ENCODE data around the gene CTNNA3. TPM values are rescaled to one million over a fixed set of nuclear protein-coding genes. Genes with fewer than 3 reads are reported as not detected.

The CTNNA3 gene
- total RNA-seq, 1 donor from 2014 or later: not detected

DNA sequence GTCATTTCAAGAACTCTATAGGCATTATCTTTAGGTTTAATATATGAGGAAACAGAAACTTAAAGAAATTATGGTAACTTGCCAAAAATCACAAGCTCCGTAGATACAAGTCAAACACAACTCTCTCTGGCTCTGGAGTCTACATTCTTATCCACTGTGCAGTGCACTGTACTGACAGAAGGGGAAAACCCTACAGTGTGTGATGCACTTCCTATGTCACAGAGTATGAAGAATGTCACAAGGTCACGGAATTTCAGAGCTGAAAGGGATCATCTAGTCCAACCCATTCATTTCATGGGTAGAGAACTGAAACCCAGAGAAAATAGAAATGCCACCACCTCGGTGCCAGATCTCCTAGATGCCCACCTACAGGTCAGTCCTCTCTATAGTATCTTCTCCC lies 684.0 kb downstream of the CTNNA3 start:
- no peak for FAIRE-seq
- Histone ChIP-seq H3K27me3 (ENCODE audit: control insufficient read depth, insufficient read depth, low read length) (no peaks in the 10 kb centered on the region), H3K36me3 (ENCODE audit: control insufficient read depth, insufficient read depth, low read length) (no peaks in the 10 kb centered on the region), H3K4me3 (ENCODE audit: low read depth, low read length) (no peak overlapping the region)
- DNase-seq (ENCODE audit: low read depth): no peak
- TF ChIP-seq, protein P1, sequence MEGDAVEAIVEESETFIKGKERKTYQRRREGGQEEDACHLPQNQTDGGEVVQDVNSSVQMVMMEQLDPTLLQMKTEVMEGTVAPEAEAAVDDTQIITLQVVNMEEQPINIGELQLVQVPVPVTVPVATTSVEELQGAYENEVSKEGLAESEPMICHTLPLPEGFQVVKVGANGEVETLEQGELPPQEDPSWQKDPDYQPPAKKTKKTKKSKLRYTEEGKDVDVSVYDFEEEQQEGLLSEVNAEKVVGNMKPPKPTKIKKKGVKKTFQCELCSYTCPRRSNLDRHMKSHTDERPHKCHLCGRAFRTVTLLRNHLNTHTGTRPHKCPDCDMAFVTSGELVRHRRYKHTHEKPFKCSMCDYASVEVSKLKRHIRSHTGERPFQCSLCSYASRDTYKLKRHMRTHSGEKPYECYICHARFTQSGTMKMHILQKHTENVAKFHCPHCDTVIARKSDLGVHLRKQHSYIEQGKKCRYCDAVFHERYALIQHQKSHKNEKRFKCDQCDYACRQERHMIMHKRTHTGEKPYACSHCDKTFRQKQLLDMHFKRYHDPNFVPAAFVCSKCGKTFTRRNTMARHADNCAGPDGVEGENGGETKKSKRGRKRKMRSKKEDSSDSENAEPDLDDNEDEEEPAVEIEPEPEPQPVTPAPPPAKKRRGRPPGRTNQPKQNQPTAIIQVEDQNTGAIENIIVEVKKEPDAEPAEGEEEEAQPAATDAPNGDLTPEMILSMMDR (IDR thresholded peaks at IDR 0.05; ENCODE audit: insufficient read depth, low read length, severe bottlenecking): no peak

DNA sequence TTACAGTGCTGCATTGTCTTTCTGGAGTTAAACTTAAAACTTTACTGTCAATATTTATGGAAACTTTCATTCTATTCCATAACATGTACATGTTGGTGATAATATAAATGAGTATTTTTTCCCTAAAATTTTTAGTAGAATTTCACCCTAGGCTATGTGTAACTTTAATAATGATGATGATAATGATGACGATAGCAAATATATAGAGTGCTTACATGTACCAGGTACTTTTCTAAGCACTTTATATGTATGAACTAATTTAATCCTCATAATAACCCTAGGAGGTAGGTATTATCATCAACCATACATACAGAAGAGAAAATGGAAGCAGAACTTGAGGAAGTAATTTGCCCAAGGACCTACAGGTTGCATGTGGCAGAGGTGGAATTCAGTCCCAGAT lies 684.5 kb downstream of the CTNNA3 start:
- DNase-seq (ENCODE audit: low read depth) (no peak), FAIRE-seq (no peak)
- H3K36me3 ChIP-seq (ENCODE audit: control insufficient read depth, insufficient read depth, low read length): no peaks in the 10 kb centered on the region
- no peak overlapping the region for H3K4me3 ChIP-seq (ENCODE audit: low read depth, low read length)
- no peaks in the 10 kb centered on the region for H3K27me3 ChIP-seq (ENCODE audit: control insufficient read depth, insufficient read depth, low read length)
- TF ChIP-seq, protein P1 (IDR thresholded peaks at IDR 0.05; ENCODE audit: insufficient read depth, low read length, severe bottlenecking): no peak

DNA sequence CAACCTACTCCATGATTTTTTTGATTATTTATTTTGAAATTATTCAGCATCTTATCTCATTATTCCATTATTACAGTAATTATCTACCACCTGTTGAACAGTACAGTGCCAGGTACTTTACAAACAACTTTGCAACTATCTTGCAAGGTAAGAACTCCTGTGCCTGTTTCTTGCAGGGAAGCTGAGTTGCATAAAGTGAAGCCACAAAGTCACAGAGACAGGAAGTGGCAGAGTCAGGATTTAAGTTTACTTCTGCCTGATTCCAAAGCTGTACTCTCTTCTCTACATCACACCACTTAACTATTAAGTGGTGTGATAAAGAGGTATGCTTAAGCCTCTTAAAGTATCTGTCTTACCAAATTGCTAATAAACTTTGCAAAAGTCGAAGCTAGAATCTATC lies 690.0 kb downstream of the CTNNA3 start:
- FAIRE-seq: no peak
- DNase-seq (ENCODE audit: low read depth): no peak
- Histone ChIP-seq H3K4me3 (ENCODE audit: low read depth, low read length) (no peak overlapping the region), H3K36me3 (ENCODE audit: control insufficient read depth, insufficient read depth, low read length) (no peaks in the 10 kb centered on the region), H3K27me3 (ENCODE audit: control insufficient read depth, insufficient read depth, low read length) (no peaks in the 10 kb centered on the region)
- TF ChIP-seq, protein P1 (IDR thresholded peaks at IDR 0.05; ENCODE audit: insufficient read depth, low read length, severe bottlenecking): no peak

DNA sequence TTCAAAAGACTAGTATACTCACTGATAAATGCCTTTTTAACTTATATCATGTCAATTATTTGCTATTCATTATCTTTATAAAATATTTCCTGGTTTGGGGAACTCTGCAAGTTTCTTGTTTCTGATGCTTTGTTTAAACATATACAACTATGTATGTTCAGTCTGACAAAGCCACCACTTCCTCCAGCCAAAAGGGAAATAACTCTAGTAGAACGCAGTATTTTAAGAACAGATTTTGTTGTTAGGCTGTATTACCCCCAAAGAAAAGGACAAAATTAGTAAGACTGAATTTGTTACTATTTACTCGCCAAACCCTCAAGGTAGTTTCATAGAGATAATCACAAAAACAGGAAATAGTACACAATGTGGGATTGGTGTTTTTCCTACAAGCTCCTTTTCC lies 691.3 kb downstream of the CTNNA3 start:
- Histone ChIP-seq H3K27me3 (ENCODE audit: control insufficient read depth, insufficient read depth, low read length) (no peaks in the 10 kb centered on the region), H3K4me3 (ENCODE audit: low read depth, low read length) (no peak overlapping the region), H3K36me3 (ENCODE audit: control insufficient read depth, insufficient read depth, low read length) (no peaks in the 10 kb centered on the region)
- no peak for FAIRE-seq
- no peak for DNase-seq (ENCODE audit: low read depth)
- TF ChIP-seq, protein P1 (IDR thresholded peaks at IDR 0.05; ENCODE audit: insufficient read depth, low read length, severe bottlenecking): no peak

DNA sequence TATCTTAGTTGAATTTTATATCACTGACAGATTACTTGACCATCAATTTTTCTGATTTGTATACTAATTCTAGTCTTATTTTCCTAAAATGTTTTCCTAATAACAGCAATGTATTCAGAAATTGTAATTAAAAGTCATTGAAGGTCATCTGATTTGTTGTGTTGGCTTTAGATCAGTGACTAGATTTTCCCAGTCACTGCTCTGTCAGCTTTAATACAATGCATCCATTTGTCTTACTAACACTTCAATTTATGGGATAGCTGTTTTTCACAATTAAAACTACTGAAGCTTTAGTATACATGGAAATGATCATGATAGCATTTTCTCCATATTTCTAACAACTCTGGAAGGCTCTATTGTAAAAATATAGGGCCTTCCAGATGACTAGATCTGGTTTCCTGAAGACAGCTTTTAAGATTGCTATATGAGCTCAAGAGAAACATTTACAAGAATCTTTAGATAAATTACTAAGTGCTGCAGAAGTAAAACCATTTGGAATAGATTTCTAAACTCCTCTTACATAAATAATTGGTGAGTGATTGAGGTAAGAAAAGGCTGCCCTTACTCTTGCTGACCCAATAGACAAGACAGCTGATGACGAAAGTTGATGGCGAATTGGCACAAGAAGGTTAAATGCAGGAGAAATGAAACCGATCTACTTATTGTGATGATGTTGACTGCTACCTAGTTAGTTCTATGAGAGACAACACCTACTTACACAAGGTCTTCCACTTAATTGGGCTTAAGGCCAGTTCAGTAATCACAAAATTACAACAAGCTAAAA lies 696.0 kb downstream of the CTNNA3 start:
- Histone ChIP-seq H3K4me3 (ENCODE audit: low read depth, low read length) (no peak overlapping the region), H3K36me3 (ENCODE audit: control insufficient read depth, insufficient read depth, low read length) (no peaks in the 10 kb centered on the region), H3K27me3 (ENCODE audit: control insufficient read depth, insufficient read depth, low read length) (no peaks in the 10 kb centered on the region)
- DNase-seq (ENCODE audit: low read depth): no peak
- TF ChIP-seq, protein P1 (IDR thresholded peaks at IDR 0.05; ENCODE audit: insufficient read depth, low read length, severe bottlenecking): no peak
- FAIRE-seq: no peak

DNA sequence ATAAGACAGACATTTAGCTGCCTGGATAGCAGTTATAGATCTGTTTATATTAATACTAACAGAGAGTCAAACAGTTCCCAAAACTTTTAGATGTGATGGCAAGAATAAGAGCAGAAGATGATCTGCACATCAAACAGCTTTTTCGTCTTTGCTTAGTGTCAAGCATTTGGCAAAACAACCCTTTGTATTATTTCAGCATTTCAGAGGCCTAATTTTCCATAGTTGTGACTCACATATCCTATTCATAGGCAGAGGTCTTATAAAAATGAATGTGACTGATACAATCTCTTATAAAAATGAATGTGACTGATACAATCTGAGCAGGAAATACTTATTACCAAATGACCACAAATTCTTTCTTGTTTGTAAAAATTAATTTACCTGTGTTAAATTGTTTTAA lies 699.0 kb downstream of the CTNNA3 start:
- no peak for FAIRE-seq
- Histone ChIP-seq H3K4me3 (ENCODE audit: low read depth, low read length) (no peak overlapping the region), H3K27me3 (ENCODE audit: control insufficient read depth, insufficient read depth, low read length) (no peaks in the 10 kb centered on the region), H3K36me3 (ENCODE audit: control insufficient read depth, insufficient read depth, low read length) (no peaks in the 10 kb centered on the region)
- DNase-seq (ENCODE audit: low read depth): no peak
- TF ChIP-seq, protein P1 (IDR thresholded peaks at IDR 0.05; ENCODE audit: insufficient read depth, low read length, severe bottlenecking): no peak
